ENCODE data around the gene GPATCH4. TPM values are rescaled to one million over a fixed set of nuclear protein-coding genes. Genes with fewer than 3 reads are reported as not detected.
"Not testable (repeated sequence)": the region's sequence is repeated elsewhere in the genome, so short reads cannot be mapped to it uniquely, and the experiment has no call there.

Gene GPATCH4
- total RNA-seq, 1 donor from 2014 or later: 30.7 TPM

GRCh38 chr1:156619582-156619955 is 18.3 kb upstream of the GPATCH4 start:
- no peak overlapping the region for H3K27ac Mint-ChIP-seq
- H3K4me3 Mint-ChIP-seq: no peak overlapping the region
- H3K4me1 Mint-ChIP-seq (ENCODE audit: unreplicated experiment): peaks cover 18% of the 10 kb centered on the region
- H3K27me3 Mint-ChIP-seq: peaks cover 78% of the 10 kb centered on the region
- DNase-seq (ENCODE audit: extremely low spot score, unreplicated experiment): no peak
- H3K36me3 Mint-ChIP-seq: no peaks in the 10 kb centered on the region
- TF ChIP-seq, protein P1, sequence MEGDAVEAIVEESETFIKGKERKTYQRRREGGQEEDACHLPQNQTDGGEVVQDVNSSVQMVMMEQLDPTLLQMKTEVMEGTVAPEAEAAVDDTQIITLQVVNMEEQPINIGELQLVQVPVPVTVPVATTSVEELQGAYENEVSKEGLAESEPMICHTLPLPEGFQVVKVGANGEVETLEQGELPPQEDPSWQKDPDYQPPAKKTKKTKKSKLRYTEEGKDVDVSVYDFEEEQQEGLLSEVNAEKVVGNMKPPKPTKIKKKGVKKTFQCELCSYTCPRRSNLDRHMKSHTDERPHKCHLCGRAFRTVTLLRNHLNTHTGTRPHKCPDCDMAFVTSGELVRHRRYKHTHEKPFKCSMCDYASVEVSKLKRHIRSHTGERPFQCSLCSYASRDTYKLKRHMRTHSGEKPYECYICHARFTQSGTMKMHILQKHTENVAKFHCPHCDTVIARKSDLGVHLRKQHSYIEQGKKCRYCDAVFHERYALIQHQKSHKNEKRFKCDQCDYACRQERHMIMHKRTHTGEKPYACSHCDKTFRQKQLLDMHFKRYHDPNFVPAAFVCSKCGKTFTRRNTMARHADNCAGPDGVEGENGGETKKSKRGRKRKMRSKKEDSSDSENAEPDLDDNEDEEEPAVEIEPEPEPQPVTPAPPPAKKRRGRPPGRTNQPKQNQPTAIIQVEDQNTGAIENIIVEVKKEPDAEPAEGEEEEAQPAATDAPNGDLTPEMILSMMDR (conservative IDR thresholded peaks at IDR 0.05): no peak
- H3K9me3 Mint-ChIP-seq: no peaks in the 10 kb centered on the region

DNA sequence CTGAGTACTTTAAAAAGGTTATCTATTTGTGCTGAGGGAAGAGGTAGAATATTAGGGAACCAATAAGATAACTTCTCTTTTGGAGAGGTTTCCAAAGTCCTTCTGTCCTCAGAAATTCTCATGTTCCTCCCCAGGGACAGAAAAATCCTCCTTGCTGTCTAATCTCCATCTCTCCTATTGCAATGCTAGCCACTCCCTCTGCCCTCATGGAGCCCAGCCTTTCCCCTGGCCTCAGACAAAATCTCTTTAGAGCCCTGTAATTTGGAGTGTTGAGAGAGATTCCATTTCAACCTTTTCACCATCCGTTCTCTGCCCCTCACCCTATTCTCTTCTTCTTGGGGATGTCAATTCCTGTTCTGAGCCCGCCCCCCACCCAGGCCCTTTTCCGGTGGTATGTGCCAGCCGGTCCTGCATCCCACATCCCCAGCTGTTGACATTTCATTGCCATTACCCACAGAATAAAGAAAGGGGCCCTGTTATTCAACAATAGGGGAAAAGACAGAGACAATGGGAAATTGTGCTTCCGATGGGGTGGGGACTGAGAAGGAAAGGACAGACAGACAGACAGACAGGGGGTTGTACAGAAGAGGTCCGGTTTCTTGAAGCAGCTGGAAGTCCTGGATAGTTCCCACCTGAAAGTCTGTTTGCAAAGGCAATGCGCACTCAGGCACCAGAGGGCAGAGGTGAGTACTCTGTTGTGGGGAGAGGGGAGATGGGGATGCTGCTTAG is 17.7 kb upstream of the GPATCH4 start, which contains the start of gene HAPLN2:
TSS of gene HAPLN2 (plus strand) at position 563 of the 729 bp plus-strand sequence. CDS start 4,076 bp downstream, outside the sequence.
- DNase-seq (ENCODE audit: extremely low spot score, unreplicated experiment): no peak
- no peaks in the 10 kb centered on the region for H3K9me3 Mint-ChIP-seq
- H3K36me3 Mint-ChIP-seq: no peaks in the 10 kb centered on the region
- H3K4me3 Mint-ChIP-seq: no peak within 1 kb of the TSS
- peaks cover 18% of the 10 kb centered on the region for H3K4me1 Mint-ChIP-seq (ENCODE audit: unreplicated experiment)
- H3K27me3 Mint-ChIP-seq: peaks cover 77% of the 10 kb centered on the region
- TF ChIP-seq, protein P1 (conservative IDR thresholded peaks at IDR 0.05): peak; percentile 62
- no peak within 1 kb of the TSS for H3K27ac Mint-ChIP-seq

GRCh38 chr1:156616463-156616862 is 15.2 kb upstream of the GPATCH4 start:
- TF ChIP-seq, protein P1 (conservative IDR thresholded peaks at IDR 0.05): no peak
- Mint-ChIP-seq H3K27ac (no peak overlapping the region), H3K4me3 (no peak overlapping the region), H3K4me1 (ENCODE audit: unreplicated experiment) (peaks cover 18% of the 10 kb centered on the region), H3K27me3 (peaks cover 71% of the 10 kb centered on the region), H3K9me3 (no peaks in the 10 kb centered on the region), H3K36me3 (no peaks in the 10 kb centered on the region)
- DNase-seq (ENCODE audit: extremely low spot score, unreplicated experiment): no peak

GRCh38 chr1:156615946-156616345 is 14.7 kb upstream of the GPATCH4 start:
- peaks cover 67% of the 10 kb centered on the region for H3K27me3 Mint-ChIP-seq
- H3K9me3 Mint-ChIP-seq: no peaks in the 10 kb centered on the region
- no peak for DNase-seq (ENCODE audit: extremely low spot score, unreplicated experiment)
- H3K4me3 Mint-ChIP-seq: no peak overlapping the region
- H3K4me1 Mint-ChIP-seq (ENCODE audit: unreplicated experiment): peaks cover 18% of the 10 kb centered on the region
- H3K36me3 Mint-ChIP-seq: no peaks in the 10 kb centered on the region
- TF ChIP-seq, protein P1 (conservative IDR thresholded peaks at IDR 0.05): no peak
- H3K27ac Mint-ChIP-seq: no peak overlapping the region

DNA sequence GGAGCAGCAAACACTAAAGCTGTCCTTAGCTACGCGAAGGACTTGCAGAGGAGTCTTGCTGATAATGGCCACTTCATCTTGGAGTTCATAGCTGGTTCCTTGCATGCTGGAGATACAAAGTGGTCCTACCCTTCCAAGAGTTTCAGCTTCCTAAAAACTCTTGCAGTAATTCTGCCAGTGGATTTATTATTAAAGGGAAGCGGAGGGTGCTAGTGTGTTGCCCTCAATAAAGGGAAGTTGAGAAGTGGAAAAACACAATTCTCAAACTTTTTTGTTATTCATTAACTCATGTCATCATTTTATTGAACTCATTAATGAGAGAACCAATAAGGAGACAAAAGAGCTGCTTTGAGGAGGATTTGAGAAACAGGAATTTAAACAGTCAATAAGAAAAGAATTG is 11.4 kb upstream of the GPATCH4 start:
- Mint-ChIP-seq H3K9me3 (no peaks in the 10 kb centered on the region), H3K27me3 (peaks cover 55% of the 10 kb centered on the region), H3K4me3 (no peak overlapping the region), H3K4me1 (ENCODE audit: unreplicated experiment) (peaks cover 12% of the 10 kb centered on the region), H3K36me3 (no peaks in the 10 kb centered on the region), H3K27ac (no peak overlapping the region)
- TF ChIP-seq, protein P1 (conservative IDR thresholded peaks at IDR 0.05): no peak
- DNase-seq (ENCODE audit: extremely low spot score, unreplicated experiment): no peak

GRCh38 chr1:156610072-156610471 is 8.8 kb upstream of the GPATCH4 start:
- DNase-seq (ENCODE audit: extremely low spot score, unreplicated experiment); H3K4me1 Mint-ChIP-seq (ENCODE audit: unreplicated experiment); H3K4me3 Mint-ChIP-seq; H3K27ac Mint-ChIP-seq; H3K9me3 Mint-ChIP-seq; H3K36me3 Mint-ChIP-seq: not testable (repeated sequence)
- peaks cover 41% of the 10 kb centered on the region for H3K27me3 Mint-ChIP-seq
